HepG2 (cell line): ENCODE results near the gene JADE3. TPM values are rescaled to one million over a fixed set of nuclear protein-coding genes. Genes with fewer than 3 reads are reported as not detected.
A peak's percentile ranks its signal among the peaks of the same experiment; 100 is the strongest.

Source experiments
- ATAC-seq: fragments of 200-7000 bp; cut with Tn5 transposase; 3 replicates; pipeline ENCODE4 v1.9.1; 2020; ENCODE audit warnings: mild to moderate bottlenecking, moderate library complexity
- BruUV-seq: library from RNA; stranded (reverse); fragments of 400-500 nt; replicated peaks from 2 replicates; lab custom pipeline; 2021; lab: Mats Ljungman, UMichigan
- CTCF ChIA-PET: fragments of 300-600 bp; formaldehyde crosslinking; extraction: SDS; loops from one replicate; lab custom pipeline; 2021; ENCODE audit warnings: low total read pairs, inconsistent platforms, low intra/inter-chr PET ratio; lab: Yijun Ruan, JAX
- POLR2A ChIA-PET: fragments of 350-600 bp; sonication (Branson Sonifier 250); formaldehyde crosslinking; loops from one replicate; lab custom pipeline; 2020; ENCODE audit warnings: antibody characterized with exemption, inconsistent platforms; lab: Yijun Ruan, JAX
- DNase-seq: peaks from one replicate; pipeline ENCODE4 v3.0.0-alpha.2; 2015; ENCODE audit warnings: low spot score
- FAIRE-seq: peaks from 3 replicates; lab custom pipeline; 2011; peaks lifted over from hg19 to GRCh38; lab: Jason Lieb, UNC
- H2AFZ ChIP-seq: one replicate; pipeline ENCODE4 v1.6.1; 2011; ENCODE audit warnings: low read length, inconsistent platforms
- H3K27ac ChIP-seq: fragments of 300-600 bp; 3 replicates; pipeline ENCODE4 v1.8.0; 2011; ENCODE audit warnings: mixed run types, mild to moderate bottlenecking, mixed read lengths, low read length, inconsistent platforms; ENCODE audit not compliant: insufficient read depth; ENCODE audit errors: extremely low read length
- H3K27me3 ChIP-seq, 2 experiments: fragments of 200-600 bp in 1 of 2; 2 replicates in 1 of 2; 3 replicates in 1 of 2; pipeline versions ENCODE4 v1.6.0 to v1.8.0; 2011; ENCODE audit warnings: low read length in 2 of 2, mild to moderate bottlenecking in 2 of 2, moderate library complexity in 2 of 2, inconsistent platforms in 1 of 2; ENCODE audit not compliant: insufficient read depth in 2 of 2, control insufficient read depth in 1 of 2
- H3K36me3 ChIP-seq, 2 experiments: fragments of 200-600 bp in 1 of 2; replicated peaks in 1 of 2; 2 replicates in 1 of 2; 3 replicates in 1 of 2; pipeline versions ENCODE4 v1.5.1 to v1.8.0; 2011; ENCODE audit warnings: low read length in 2 of 2, inconsistent platforms in 1 of 2; ENCODE audit not compliant: insufficient read depth in 2 of 2, control insufficient read depth in 1 of 2
- H3K4me1 ChIP-seq: 2 replicates; pipeline ENCODE4 v1.5.1; 2012; ENCODE audit warnings: low read length, inconsistent platforms; ENCODE audit not compliant: insufficient read depth
- H3K4me2 ChIP-seq: 2 replicates; pipeline ENCODE4 v1.6.0; 2011; ENCODE audit warnings: low read depth, low read length, inconsistent platforms
- H3K4me3 ChIP-seq, 3 experiments: fragments of 200-600 bp in 1 of 3; sonication (generic), shearing (Covaris generic) in 1 of 3; replicated peaks in 1 of 3; 2 replicates each; pipeline ENCODE4 v1.5.1; 2011 to 2016; ENCODE audit warnings: low read length in 3 of 3, inconsistent platforms in 2 of 3, low read depth in 2 of 3, mild to moderate bottlenecking in 2 of 3, control low read depth in 1 of 3, mixed read lengths in 1 of 3; ENCODE audit not compliant: insufficient read depth in 1 of 3
- H3K79me2 ChIP-seq: one replicate; pipeline ENCODE4 v1.6.1; 2011; ENCODE audit warnings: low read length, inconsistent platforms; ENCODE audit not compliant: insufficient read depth
- H3K9ac ChIP-seq: 2 replicates; pipeline ENCODE4 v1.6.0; 2011; ENCODE audit warnings: mild to moderate bottlenecking, low read depth, low read length, inconsistent platforms; ENCODE audit not compliant: insufficient read depth
- H3K9me3 ChIP-seq: 2 replicates; pipeline ENCODE4 v1.5.1; 2012; ENCODE audit warnings: mild to moderate bottlenecking, low read length
- H4K20me1 ChIP-seq: 2 replicates; pipeline ENCODE4 v1.6.0; 2011; ENCODE audit warnings: inconsistent platforms, mild to moderate bottlenecking, low read length, moderate library complexity; ENCODE audit not compliant: insufficient read depth
- HDAC6 ChIP-seq: fragments of 200-600 bp; sonication (generic); IDR thresholded peaks from 2 replicates; pipeline ENCODE4 v1.7.0; 2017; ENCODE audit warnings: mild to moderate bottlenecking, antibody characterized with exemption, low read length, low read depth
- SALL1 ChIP-seq: sonication (generic); formaldehyde crosslinking; IDR thresholded peaks from 2 replicates; pipeline ENCODE4 v1.8.0; 2022; ENCODE audit warnings: mild to moderate bottlenecking, missing genetic modification reagents
- SAP130 ChIP-seq: IDR thresholded peaks from 2 replicates; pipeline ENCODE4 v1.6.1; 2016; ENCODE audit warnings: low read depth
- TBX2 ChIP-seq: sonication (generic); formaldehyde crosslinking; IDR thresholded peaks from 2 replicates; pipeline ENCODE4 v1.5.0; 2020; ENCODE audit warnings: missing genetic modification reagents, mild to moderate bottlenecking, borderline replicate concordance
- TOPORS ChIP-seq: sonication (generic); formaldehyde crosslinking; IDR thresholded peaks from 2 replicates; pipeline ENCODE4 v1.8.0; 2023; ENCODE audit warnings: mild to moderate bottlenecking, missing genetic modification reagents
- ZNF253 ChIP-seq: sonication (generic); formaldehyde crosslinking; IDR thresholded peaks from 2 replicates; pipeline ENCODE4 v1.8.0; 2022; ENCODE audit warnings: mild to moderate bottlenecking, missing genetic modification reagents, borderline replicate concordance
- ZNF292 ChIP-seq: sonication (generic); formaldehyde crosslinking; IDR thresholded peaks from 2 replicates; pipeline ENCODE4 v1.8.1; 2022; ENCODE audit warnings: mild to moderate bottlenecking, low read depth, missing genetic modification reagents, borderline replicate concordance
- ZNF547 ChIP-seq: sonication (generic); formaldehyde crosslinking; IDR thresholded peaks from 2 replicates; pipeline ENCODE4 v1.5.1; 2020; ENCODE audit warnings: mild to moderate bottlenecking, missing genetic modification reagents
- ZNF781 ChIP-seq: sonication (generic); formaldehyde crosslinking; IDR thresholded peaks from 2 replicates; pipeline ENCODE4 v1.5.1; 2020; ENCODE audit warnings: borderline replicate concordance, mild to moderate bottlenecking, missing genetic modification reagents; ENCODE audit errors: not compliant biosample characterization
- WGBS: methylation state at CpG from one replicate; pipeline ENCODE4 v1.1.6; 2017; ENCODE audit warnings: low lambda C conversion rate; 5-methylcytosine and 5-hydroxymethylcytosine counted together
- in situ Hi-C: cut with HindIII; loops from 2 replicates; pipeline ENCODE4 v1.10.0; 2017; ENCODE audit warnings: low pct_unique_long_range_greater_than_20kb; ENCODE audit not compliant: extremely low pct_ligation_motif_present
- intact Hi-C: fragments of 100-400 bp; cut with micrococcal nuclease; formaldehyde crosslinking; loops from one replicate; pipeline ENCODE4 v1.10.0; 2022; ENCODE audit not compliant: unreplicated experiment
- polyA plus RNA-seq, 8 experiments: library from polyadenylated mRNA; depleted of rRNA in 3 of 8; stranded (reverse) in 7 of 8; unstranded in 1 of 8; fragments of >200 nt; fragmentation: Illumina TruSeq in 4 of 8; extraction: Trizol in 4 of 8; gene quantifications; 2 replicates each; pipeline versions ENCODE4 v1.2.1 to v1.2.3, GENCODE V29; 2011 to 2016; ENCODE audit warnings: low read depth in 4 of 8, missing spikeins in 1 of 8, mixed read lengths in 1 of 8; ENCODE audit not compliant: insufficient read depth in 1 of 8
- total RNA-seq, 5 experiments: library from RNA; depleted of rRNA; stranded (reverse); fragments of >200 nt; fragmentation: Illumina TruSeq; extraction: Trizol; gene quantifications; 2 replicates each; pipeline ENCODE4 v1.2.3, GENCODE V29; 2016; ENCODE audit warnings: low read depth in 1 of 5
- TF ChIP-seq, protein P1 (sequence below): sonication (generic); formaldehyde crosslinking; IDR thresholded peaks from 2 replicates; pipeline ENCODE4 v1.4.0; 2020; ENCODE audit warnings: mild to moderate bottlenecking, missing genetic modification reagents
- TF ChIP-seq, protein P2 (sequence below): sonication (generic); formaldehyde crosslinking; IDR thresholded peaks from 2 replicates; pipeline ENCODE4 v1.5.0; 2020; ENCODE audit warnings: missing genetic modification reagents, mild to moderate bottlenecking, borderline replicate concordance

JADE3 gene
- total and polyA plus RNA-seq, 2 of the 13 experiments (the other 11 are each of a cell fraction or from before 2014, with no cell fraction given), result 7.7 to 7.8 TPM

DNA sequence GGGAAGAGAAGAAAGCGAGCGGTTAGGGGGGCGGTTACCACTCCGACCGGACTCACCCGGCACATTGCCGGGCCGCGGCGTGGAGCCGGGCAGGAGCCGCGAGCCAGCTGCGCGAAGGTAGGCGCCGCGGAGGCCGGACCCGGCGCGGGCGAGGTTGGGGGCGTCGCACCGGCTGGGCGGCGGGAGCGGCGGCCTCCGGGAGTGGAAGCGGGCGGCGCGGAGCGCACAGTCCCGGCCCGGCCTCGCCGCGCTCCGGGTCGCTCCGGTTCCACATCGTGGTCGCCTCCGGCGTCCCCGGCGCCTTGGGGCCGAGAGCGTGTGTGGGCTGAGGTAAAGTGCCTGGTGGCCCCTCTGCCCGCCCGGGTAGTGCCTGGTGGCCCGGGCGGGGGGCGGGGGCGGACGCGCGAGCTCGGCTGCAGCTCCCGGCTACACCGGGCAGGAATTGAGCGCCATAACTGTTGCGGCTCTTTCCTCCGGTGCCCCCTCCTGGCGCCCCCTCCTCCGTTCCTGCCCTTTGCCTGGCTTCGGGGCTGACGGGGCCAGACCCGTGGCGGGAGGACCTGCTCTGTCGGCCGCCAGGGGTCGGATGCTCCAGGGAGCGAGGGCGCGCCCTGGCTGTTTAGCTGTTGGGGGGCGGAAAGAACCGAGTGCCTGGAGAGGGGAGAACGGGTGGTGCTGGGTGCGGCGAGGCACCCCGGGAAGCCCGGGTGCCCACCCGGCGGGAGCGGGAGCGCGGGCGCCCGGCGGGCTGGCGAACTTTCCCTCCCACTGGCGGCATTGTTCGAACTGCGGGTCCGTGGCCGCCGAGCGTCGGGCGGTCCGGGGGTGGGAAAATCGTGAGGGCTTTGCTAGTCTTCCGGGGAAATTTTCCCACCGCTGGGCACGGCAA is 626 bp downstream of the JADE3 start (continued):
- TF ChIP-seq, protein P1, sequence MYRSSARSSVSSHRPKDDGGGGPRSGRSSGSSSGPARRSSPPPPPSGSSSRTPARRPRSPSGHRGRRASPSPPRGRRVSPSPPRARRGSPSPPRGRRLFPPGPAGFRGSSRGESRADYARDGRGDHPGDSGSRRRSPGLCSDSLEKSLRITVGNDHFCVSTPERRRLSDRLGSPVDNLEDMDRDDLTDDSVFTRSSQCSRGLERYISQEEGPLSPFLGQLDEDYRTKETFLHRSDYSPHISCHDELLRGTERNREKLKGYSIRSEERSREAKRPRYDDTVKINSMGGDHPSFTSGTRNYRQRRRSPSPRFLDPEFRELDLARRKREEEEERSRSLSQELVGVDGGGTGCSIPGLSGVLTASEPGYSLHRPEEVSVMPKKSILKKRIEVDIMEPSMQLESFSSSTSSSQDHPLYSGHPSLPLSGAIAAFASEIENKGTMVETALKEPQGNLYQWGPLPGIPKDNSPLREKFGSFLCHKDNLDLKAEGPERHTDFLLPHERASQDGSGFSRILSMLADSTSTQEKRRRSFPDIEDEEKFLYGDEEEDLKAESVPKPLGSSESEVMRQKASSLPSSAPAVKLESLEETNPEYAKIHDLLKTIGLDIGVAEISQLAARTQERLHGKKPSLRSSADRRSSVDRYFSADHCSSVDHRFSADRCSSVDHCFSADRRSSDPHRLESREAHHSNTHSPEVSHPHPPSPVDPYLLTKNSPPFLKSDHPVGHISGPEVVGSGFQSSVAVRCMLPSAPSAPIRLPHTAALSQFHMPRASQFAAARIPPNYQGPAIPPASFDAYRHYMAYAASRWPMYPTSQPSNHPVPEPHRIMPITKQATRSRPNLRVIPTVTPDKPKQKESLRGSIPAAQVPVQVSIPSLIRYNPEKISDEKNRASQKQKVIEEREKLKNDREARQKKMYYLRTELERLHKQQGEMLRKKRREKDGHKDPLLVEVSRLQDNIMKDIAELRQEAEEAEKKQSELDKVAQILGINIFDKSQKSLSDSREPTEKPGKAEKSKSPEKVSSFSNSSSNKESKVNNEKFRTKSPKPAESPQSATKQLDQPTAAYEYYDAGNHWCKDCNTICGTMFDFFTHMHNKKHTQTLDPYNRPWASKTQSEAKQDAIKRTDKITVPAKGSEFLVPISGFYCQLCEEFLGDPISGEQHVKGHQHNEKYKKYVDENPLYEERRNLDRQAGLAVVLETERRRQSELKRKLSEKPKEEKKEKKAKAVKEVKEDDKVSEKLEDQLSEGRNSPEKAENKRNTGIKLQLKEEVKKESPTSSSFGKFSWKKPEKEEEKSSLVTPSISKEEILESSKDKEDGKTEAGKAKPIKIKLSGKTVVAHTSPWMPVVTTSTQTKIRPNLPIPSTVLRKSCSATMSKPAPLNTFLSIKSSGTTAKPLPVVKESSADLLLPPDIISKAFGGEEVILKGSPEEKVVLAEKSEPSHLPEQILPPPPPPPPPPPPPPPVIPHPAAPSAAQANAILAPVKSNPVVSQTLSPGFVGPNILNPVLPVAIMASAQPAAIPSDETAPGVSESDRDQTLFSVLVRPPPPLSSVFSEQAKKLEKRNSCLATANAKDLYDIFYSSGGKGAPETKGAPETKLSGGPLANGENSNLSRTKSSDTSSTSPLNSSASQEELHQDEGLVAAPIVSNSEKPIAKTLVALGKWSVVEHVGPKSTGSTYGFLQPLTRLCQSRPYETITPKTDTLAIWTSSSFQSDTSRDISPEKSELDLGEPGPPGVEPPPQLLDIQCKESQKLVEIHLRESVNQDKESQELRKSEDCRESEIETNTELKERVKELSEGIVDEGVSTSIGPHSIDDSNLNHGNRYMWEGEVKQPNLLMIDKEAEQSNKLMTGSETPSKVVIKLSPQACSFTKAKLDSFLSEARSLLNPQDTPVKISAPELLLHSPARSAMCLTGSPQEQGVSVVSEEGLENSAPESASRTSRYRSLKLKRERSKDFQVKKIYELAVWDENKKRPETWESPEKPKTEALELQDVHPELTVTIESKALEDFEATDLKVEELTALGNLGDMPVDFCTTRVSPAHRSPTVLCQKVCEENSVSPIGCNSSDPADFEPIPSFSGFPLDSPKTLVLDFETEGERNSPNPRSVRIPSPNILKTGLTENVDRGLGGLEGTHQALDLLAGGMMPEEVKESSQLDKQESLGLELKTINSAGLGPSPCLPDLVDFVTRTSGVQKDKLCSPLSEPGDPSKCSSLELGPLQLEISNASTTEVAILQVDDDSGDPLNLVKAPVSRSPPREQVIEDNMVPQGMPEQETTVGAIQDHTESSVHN, result no peak

DNA sequence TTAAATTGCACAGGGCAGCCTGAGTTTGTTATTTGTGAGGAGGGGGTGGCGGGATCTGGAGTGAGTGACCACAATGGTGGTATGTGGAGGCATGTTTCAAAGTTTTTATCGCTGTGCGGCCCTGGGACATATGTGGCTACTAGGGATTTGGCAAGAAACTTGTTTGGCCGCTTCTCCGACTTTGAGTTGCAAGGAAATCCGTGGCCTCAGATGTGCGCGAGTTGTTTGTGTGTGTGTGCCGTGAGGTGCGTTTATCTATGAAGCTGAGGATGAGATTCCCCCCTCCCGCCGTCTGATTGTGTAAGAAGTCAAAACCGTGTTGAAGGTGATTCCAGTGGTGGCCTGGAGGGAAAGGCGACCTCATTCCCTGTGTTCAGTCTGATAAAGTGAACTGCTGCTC is 1.4 kb downstream of the JADE3 start:
- 0% methylated on average over 4 of the region's 14 CpGs for WGBS
- peak; percentile 39 for DNase-seq
- TF ChIP-seq HDAC6, result no peak
- TF ChIP-seq, protein P2, sequence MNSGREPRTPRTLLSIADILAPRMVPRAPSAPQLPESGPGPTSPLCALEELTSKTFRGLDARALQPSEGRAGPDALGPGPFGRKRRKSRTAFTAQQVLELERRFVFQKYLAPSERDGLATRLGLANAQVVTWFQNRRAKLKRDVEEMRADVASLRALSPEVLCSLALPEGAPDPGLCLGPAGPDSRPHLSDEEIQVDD (CRISPR knock-in tag), result no peak
- no peak for TF ChIP-seq ZNF781 (CRISPR knock-in tag)
- peak; percentile 21 for TF ChIP-seq SAP130 (CRISPR knock-in tag)
- 0 out of 2 replicates have a peak, but pooled peaks have one; percentile 18 for TF ChIP-seq TBX2 (CRISPR knock-in tag)
- TF ChIP-seq ZNF547 (CRISPR knock-in tag), result no peak
- TF ChIP-seq TOPORS (CRISPR knock-in tag), result no peak
- peak; percentile 17; the same call in 1 of the 2 replicates for TF ChIP-seq SALL1
- no peak for TF ChIP-seq ZNF253
- 0 out of 2 replicates have a peak, but pooled peaks have one; percentile 33 for TF ChIP-seq ZNF292 (CRISPR knock-in tag)

More for the DNA sequence above, 1.4 kb downstream of the JADE3 start:
- in situ Hi-C loops, result loop anchor here (5.0 kb wide), 1 partner anchor 179 kb away; no protein-coding TSS in a partner anchor
- Histone ChIP-seq H3K27ac (peak overlapping the region; percentile 68), H3K36me3 (no peaks in the 10 kb centered on the region), H3K9me3 (no peaks in the 10 kb centered on the region), H2AFZ (no peak overlapping the region), H3K9ac (peak overlapping the region; percentile 75), H3K4me1 (peaks cover 53% of the 10 kb centered on the region), H3K79me2 (peaks cover 51% of the 10 kb centered on the region), H3K4me2 (peak overlapping the region; percentile 76), H3K4me3 (peak overlapping the region; percentile 69 to 76 (median 75)), H4K20me1 (peaks cover 6% of the 10 kb centered on the region), H3K27me3 (no peaks in the 10 kb centered on the region)
- ATAC-seq (peak; percentile 19; the same call in 1 of the 3 replicates), FAIRE-seq (peak; percentile 83)
- ChIA-PET CTCF (interaction anchor here (0.7 to 1.6 kb wide), 2 partner anchors 9 to 65 kb away, joined by 3 to 4 read pairs; no protein-coding TSS in a partner anchor), POLR2A (interaction anchor here (0.6 to 1.3 kb wide), 4 partner anchors 38 to 166 kb away, joined by 3 to 6 read pairs (median 4); no protein-coding TSS in a partner anchor)
- BruUV-seq, result TSS peak; percentile 55
- intact Hi-C loops, result loop anchor here (1.0 to 2.0 kb wide), 2 partner anchors 39 to 65 kb away; no protein-coding TSS in a partner anchor
